HEK293 (cell line): ENCODE measurements around the gene MRTFA.

Experiments used
- CTCF ChIA-PET: fragments of 350-600 bp; formaldehyde crosslinking; extraction: SDS; loops from one replicate; lab custom pipeline; 2021; ENCODE audit warnings: antibody characterized with exemption; lab: Yijun Ruan, JAX
- POLR2A ChIA-PET: fragments of 300-600 bp; formaldehyde crosslinking; extraction: SDS; loops from one replicate; lab custom pipeline; 2020; ENCODE audit warnings: antibody characterized with exemption, inconsistent platforms; lab: Yijun Ruan, JAX
- H3K27ac ChIP-seq: fragments of 200-500 bp; sonication (Bioruptor generic); 2 replicates; pipeline ENCODE4 v1.5.1; 2014; ENCODE audit warnings: low read depth, low read length, control low read depth, inconsistent platforms; ENCODE audit errors: extremely low read depth
- H3K36me3 ChIP-seq, 2 experiments: fragments of 200-500 bp in 1 of 2; sonication (Bioruptor generic) in 1 of 2; 1 replicate in 1 of 2; 2 replicates in 1 of 2; pipeline ENCODE4 v1.5.1; 2014 to 2017; ENCODE audit warnings: inconsistent platforms in 2 of 2, low read length in 2 of 2; ENCODE audit not compliant: control insufficient read depth in 2 of 2, insufficient read depth in 1 of 2
- H3K4me1 ChIP-seq: fragments of 200-500 bp; sonication (Bioruptor generic); 2 replicates; pipeline ENCODE4 v1.5.1; 2014; ENCODE audit warnings: mild to moderate bottlenecking, low read length, inconsistent platforms; ENCODE audit not compliant: control insufficient read depth, insufficient read depth
- H3K4me3 ChIP-seq: 2 replicates; pipeline ENCODE4 v1.5.1; 2011; ENCODE audit warnings: low read depth, mild to moderate bottlenecking, control low read depth, low read length, moderate library complexity
- H3K9me3 ChIP-seq: fragments of 200-500 bp; sonication (Bioruptor generic); 2 replicates; pipeline ENCODE4 v1.5.1; 2014; ENCODE audit warnings: low read depth, low read length, inconsistent platforms; ENCODE audit not compliant: control insufficient read depth, insufficient read depth
- BCL11A ChIP-seq: fragments of 450-650 bp; formaldehyde crosslinking; IDR thresholded peaks from 2 replicates; pipeline ENCODE4 v1.5.1; 2016; ENCODE audit warnings: low read depth, missing biosample characterization, missing genetic modification characterization
- FEZF1 ChIP-seq: fragments of 450-650 bp; formaldehyde crosslinking; IDR thresholded peaks from 2 replicates; pipeline ENCODE4 v1.5.1; 2016; ENCODE audit warnings: missing biosample characterization, missing genetic modification characterization
- KLF16 ChIP-seq: fragments of 450-650 bp; formaldehyde crosslinking; IDR thresholded peaks from 2 replicates; pipeline ENCODE4 v1.5.1; 2017; ENCODE audit warnings: missing biosample characterization, missing genetic modification characterization
- KLF7 ChIP-seq: fragments of 450-650 bp; formaldehyde crosslinking; IDR thresholded peaks from 2 replicates; pipeline ENCODE4 v1.5.1; 2016; ENCODE audit warnings: missing biosample characterization, missing genetic modification characterization, borderline replicate concordance
- KLF8 ChIP-seq: fragments of 450-650 bp; formaldehyde crosslinking; IDR thresholded peaks from 2 replicates; pipeline ENCODE4 v1.5.1; 2016; ENCODE audit warnings: missing biosample characterization, missing genetic modification characterization
- TCF7L2 ChIP-seq: IDR thresholded peaks from 2 replicates; pipeline ENCODE4 v1.6.1; 2011; ENCODE audit warnings: low read depth, mild to moderate bottlenecking, inconsistent platforms, low read length, moderate library complexity, borderline replicate concordance
- TSHZ1 ChIP-seq: fragments of 450-650 bp; formaldehyde crosslinking; IDR thresholded peaks from 2 replicates; pipeline ENCODE4 v1.5.1; 2016; ENCODE audit warnings: missing biosample characterization, missing genetic modification characterization, borderline replicate concordance
- ZBTB17 ChIP-seq: fragments of 450-650 bp; formaldehyde crosslinking; IDR thresholded peaks from 2 replicates; pipeline ENCODE4 v1.5.1; 2016; ENCODE audit warnings: missing biosample characterization, missing genetic modification characterization
- ZEB2 ChIP-seq: fragments of 450-650 bp; formaldehyde crosslinking; IDR thresholded peaks from 2 replicates; pipeline ENCODE4 v1.5.1; 2016; ENCODE audit warnings: missing biosample characterization, missing genetic modification characterization
- ZNF221 ChIP-seq: fragments of 450-650 bp; formaldehyde crosslinking; IDR thresholded peaks from 2 replicates; pipeline ENCODE4 v1.5.1; 2017; ENCODE audit warnings: missing biosample characterization, missing genetic modification characterization, borderline replicate concordance
- ZNF366 ChIP-seq: fragments of 450-650 bp; formaldehyde crosslinking; conservative IDR thresholded peaks from 2 replicates; pipeline ENCODE4 v1.5.1; 2016; ENCODE audit warnings: missing biosample characterization, missing genetic modification characterization
- ZNF426 ChIP-seq: fragments of 450-650 bp; formaldehyde crosslinking; IDR thresholded peaks from 2 replicates; pipeline ENCODE4 v1.5.1; 2017; ENCODE audit warnings: missing biosample characterization, missing genetic modification characterization, mild to moderate bottlenecking, inconsistent platforms, moderate library complexity
- ZNF600 ChIP-seq: fragments of 450-650 bp; formaldehyde crosslinking; IDR thresholded peaks from 2 replicates; pipeline ENCODE4 v1.5.1; 2016; ENCODE audit warnings: missing biosample characterization, missing genetic modification characterization
- ZNF626 ChIP-seq: fragments of 450-650 bp; sonication (Bioruptor Pico); formaldehyde crosslinking; IDR thresholded peaks from 2 replicates; pipeline ENCODE4 v1.5.1; 2018; ENCODE audit warnings: missing biosample characterization, missing genetic modification characterization, inconsistent platforms
- ZNF645 ChIP-seq: fragments of 450-650 bp; formaldehyde crosslinking; IDR thresholded peaks from 2 replicates; pipeline ENCODE4; 2016; ENCODE audit warnings: missing biosample characterization, missing genetic modification characterization
- ZNF654 ChIP-seq: fragments of 450-650 bp; formaldehyde crosslinking; IDR thresholded peaks from 2 replicates; pipeline ENCODE4 v1.5.1; 2016; ENCODE audit warnings: low read depth, missing biosample characterization, missing genetic modification characterization
- ZNF830 ChIP-seq: fragments of 450-650 bp; IDR thresholded peaks from 2 replicates; pipeline ENCODE4 v1.5.0; 2018; ENCODE audit warnings: missing biosample characterization, missing genetic modification characterization, low read depth, mild to moderate bottlenecking, moderate library complexity
- ZSCAN18 ChIP-seq: fragments of 450-650 bp; formaldehyde crosslinking; IDR thresholded peaks from 2 replicates; pipeline ENCODE4 v1.5.1; 2016; ENCODE audit warnings: missing biosample characterization, missing genetic modification characterization
- TF ChIP-seq, protein P1 (sequence below): fragments of 450-650 bp; formaldehyde crosslinking; optimal IDR thresholded peaks from 2 replicates; pipeline ENCODE3; 2016; ENCODE audit warnings: missing biosample characterization, mild to moderate bottlenecking, missing genetic modification characterization
- TF ChIP-seq, protein P2 (sequence below): fragments of 450-650 bp; formaldehyde crosslinking; IDR thresholded peaks from 2 replicates; pipeline ENCODE4 v1.5.1; 2017; ENCODE audit warnings: missing biosample characterization, missing genetic modification characterization
- TF ChIP-seq, protein P3 (sequence below): fragments of 450-650 bp; formaldehyde crosslinking; IDR thresholded peaks from 2 replicates; pipeline ENCODE4 v1.5.1; 2017; ENCODE audit warnings: missing biosample characterization, missing genetic modification characterization

MRTFA gene

DNA sequence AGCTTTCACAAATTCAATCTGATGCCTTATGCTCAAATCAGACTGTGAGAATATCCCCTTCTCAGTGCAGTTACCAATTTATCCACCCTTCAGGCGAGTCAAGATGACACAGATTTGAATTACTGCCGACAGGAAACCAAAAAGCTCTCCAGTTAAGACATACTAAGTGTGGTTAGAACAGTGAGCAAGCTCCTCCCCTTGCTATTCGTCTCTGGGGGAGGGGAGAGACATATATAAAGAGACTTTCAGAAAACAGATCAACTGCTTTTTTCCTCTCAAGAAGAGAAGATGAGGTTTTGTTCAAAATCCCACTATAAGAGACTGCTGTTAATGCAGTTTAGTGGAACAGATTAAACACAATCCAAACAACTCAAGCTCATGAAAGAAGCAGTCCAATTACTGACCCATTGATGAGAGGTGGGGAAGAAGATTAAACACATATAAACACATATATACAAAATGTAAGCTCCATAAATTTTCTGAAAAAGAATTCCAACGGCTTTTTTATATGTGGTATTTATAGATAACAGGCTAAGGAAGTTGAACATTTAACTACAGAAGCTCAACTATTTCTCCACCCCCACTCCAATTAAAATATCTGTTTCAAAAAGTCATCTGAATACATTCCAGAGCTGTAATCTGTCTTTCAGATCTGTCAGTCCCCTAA lies 102.7 kb downstream of the MRTFA start (continued):
- TF ChIP-seq ZSCAN18 (tag by site-specific recombination) (no peak), KLF8 (tag by site-specific recombination) (0 out of 2 replicates have a peak, but pooled peaks have one; percentile 24), KLF7 (tag by site-specific recombination) (no peak), BCL11A (tag by site-specific recombination) (peak; percentile 63; the same call in 1 of the 2 replicates), TCF7L2 (peak; percentile 64; the same call in 1 of the 2 replicates), FEZF1 (peak; percentile 60), ZNF366 (tag by site-specific recombination) (0 out of 2 replicates have a peak, but pooled peaks have one; percentile 21), ZBTB17 (tag by site-specific recombination) (peak; percentile 53; the same call in 1 of the 2 replicates), ZEB2 (peak; percentile 59; the same call in 1 of the 2 replicates), ZNF654 (tag by site-specific recombination) (no peak), TSHZ1 (tag by site-specific recombination) (0 out of 2 replicates have a peak, but pooled peaks have one; percentile 26)
- TF ChIP-seq, protein P1, sequence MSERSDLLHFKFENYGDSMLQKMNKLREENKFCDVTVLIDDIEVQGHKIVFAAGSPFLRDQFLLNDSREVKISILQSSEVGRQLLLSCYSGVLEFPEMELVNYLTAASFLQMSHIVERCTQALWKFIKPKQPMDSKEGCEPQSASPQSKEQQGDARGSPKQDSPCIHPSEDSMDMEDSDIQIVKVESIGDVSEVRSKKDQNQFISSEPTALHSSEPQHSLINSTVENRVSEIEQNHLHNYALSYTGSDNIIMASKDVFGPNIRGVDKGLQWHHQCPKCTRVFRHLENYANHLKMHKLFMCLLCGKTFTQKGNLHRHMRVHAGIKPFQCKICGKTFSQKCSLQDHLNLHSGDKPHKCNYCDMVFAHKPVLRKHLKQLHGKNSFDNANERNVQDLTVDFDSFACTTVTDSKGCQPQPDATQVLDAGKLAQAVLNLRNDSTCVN (tag by site-specific recombination): no peak
- TF ChIP-seq, protein P2, sequence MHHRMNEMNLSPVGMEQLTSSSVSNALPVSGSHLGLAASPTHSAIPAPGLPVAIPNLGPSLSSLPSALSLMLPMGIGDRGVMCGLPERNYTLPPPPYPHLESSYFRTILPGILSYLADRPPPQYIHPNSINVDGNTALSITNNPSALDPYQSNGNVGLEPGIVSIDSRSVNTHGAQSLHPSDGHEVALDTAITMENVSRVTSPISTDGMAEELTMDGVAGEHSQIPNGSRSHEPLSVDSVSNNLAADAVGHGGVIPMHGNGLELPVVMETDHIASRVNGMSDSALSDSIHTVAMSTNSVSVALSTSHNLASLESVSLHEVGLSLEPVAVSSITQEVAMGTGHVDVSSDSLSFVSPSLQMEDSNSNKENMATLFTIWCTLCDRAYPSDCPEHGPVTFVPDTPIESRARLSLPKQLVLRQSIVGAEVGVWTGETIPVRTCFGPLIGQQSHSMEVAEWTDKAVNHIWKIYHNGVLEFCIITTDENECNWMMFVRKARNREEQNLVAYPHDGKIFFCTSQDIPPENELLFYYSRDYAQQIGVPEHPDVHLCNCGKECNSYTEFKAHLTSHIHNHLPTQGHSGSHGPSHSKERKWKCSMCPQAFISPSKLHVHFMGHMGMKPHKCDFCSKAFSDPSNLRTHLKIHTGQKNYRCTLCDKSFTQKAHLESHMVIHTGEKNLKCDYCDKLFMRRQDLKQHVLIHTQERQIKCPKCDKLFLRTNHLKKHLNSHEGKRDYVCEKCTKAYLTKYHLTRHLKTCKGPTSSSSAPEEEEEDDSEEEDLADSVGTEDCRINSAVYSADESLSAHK (tag by site-specific recombination): peak; percentile 93
- TF ChIP-seq, all 188 proteins: peak for 21

DNA sequence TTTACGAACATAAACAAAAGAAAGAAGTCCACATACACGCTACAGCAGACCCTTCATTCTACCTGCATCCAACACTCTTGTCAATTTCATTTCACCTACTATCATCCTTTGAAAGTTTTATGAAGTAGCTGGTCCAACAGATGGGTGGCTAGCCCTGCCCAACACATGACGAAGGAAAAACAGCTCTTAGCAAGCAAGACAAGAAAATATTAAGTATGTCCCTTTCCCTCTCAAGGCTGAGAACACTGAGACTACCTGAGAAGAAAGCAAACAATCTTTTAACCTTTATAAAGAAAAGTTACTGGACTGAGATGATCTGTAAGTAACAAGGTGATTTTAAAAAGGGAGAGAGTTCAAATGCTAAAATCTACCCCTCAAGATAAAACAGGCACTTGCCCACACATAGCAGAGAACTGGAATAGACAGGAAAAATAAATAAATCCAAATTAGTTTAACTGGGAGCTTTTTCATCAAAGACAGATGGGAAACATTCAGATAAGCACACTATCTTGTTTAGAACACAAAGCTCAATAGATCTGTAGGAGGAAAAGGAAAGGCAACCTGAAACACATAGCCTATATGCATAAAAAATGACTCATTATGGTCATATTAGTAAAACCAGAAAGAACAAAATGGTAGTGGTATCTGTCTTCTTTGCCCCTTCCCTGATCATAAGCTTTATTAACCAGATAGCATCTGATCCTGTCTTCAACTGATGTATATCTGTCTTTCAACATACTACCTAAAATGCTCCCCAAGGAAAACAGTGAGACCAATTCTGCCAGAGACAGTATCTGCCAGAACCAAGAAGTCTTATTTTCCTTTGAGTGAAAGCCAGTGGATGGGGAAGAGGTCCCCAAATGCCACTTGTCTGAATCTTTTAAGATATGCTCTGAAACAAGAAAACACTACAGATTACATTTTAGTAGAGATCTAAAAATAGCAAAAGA lies 104.3 kb downstream of the MRTFA start:
- ChIA-PET CTCF (interaction anchor here (0.6 to 2.5 kb wide), 7 partner anchors 8 to 426 kb away, joined by 3 to 16 read pairs (median 4); no protein-coding TSS in a partner anchor), POLR2A (interaction anchor here (0.7 to 1.1 kb wide), 2 partner anchors 103 to 104 kb away, joined by 3 read pairs; partner anchors contain the start of gene MRTFA)
- Histone ChIP-seq H3K9me3 (no peaks in the 10 kb centered on the region), H3K27ac (no peak overlapping the region), H3K36me3 (no peaks in the 10 kb centered on the region), H3K4me3 (peak overlapping the region; percentile 5; the same call in 1 of the 2 replicates), H3K4me1 (peaks cover 43% of the 10 kb centered on the region)
- TF ChIP-seq ZNF366 (tag by site-specific recombination) (no peak), ZNF645 (tag by site-specific recombination) (no peak), ZNF426 (tag by site-specific recombination) (no peak), ZNF830 (no peak), ZEB2 (no peak), KLF16 (tag by site-specific recombination) (no peak), ZNF600 (tag by site-specific recombination) (no peak), ZNF626 (tag by site-specific recombination) (no peak), ZNF221 (no peak)
- TF ChIP-seq, protein P3, sequence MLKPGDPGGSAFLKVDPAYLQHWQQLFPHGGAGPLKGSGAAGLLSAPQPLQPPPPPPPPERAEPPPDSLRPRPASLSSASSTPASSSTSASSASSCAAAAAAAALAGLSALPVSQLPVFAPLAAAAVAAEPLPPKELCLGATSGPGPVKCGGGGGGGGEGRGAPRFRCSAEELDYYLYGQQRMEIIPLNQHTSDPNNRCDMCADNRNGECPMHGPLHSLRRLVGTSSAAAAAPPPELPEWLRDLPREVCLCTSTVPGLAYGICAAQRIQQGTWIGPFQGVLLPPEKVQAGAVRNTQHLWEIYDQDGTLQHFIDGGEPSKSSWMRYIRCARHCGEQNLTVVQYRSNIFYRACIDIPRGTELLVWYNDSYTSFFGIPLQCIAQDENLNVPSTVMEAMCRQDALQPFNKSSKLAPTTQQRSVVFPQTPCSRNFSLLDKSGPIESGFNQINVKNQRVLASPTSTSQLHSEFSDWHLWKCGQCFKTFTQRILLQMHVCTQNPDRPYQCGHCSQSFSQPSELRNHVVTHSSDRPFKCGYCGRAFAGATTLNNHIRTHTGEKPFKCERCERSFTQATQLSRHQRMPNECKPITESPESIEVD (tag by site-specific recombination): peak; percentile 15; the same call in 1 of the 2 replicates
